ENCODE data around the gene NFS1.

DNA sequence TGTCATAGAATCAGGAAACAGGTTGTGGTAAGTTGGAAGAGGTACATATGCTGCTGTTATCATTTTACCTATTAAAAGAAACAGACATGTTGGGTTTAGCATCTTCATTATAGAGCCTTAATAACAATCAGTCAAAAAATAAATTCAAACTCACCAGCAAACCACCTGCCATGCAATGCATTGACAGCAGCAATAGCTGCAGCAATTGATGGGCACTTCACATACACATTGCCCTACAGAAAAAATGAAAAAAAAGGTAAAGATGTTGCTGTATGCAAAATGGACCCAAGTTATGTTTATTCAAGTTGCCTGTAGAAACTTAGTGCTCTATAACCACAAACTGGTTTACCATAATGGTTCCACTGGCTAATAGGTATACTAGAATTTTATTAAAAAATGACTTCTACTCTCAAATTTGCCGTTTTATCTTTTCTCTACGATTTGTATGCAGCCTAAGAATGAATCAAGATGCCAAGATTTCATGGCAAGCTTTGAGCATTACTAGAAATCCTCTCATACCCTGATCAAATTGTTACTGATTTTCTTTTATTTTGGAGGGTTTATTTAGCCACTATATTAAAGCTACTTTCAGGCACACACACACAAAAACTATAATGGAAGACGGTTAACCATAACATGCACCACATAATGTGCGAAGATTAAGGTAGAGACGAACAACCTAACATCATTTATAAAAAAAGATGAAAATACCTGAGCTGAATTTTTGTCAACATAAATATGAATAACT lies 5.5 kb upstream of the NFS1 start:
- TF ChIP-seq ELF1 (IDR thresholded peaks at IDR 0.05) = no peak
- TF ChIP-seq POLR2AphosphoS5 (IDR thresholded peaks at IDR 0.05; ENCODE audit: low read depth, low read length) = no peak
- no peak for TF ChIP-seq NRF1 (IDR thresholded peaks at IDR 0.05; ENCODE audit: low read depth, low read length)
- no peak for TF ChIP-seq REST (IDR thresholded peaks at IDR 0.05; ENCODE audit: low read depth, low read length)
- TF ChIP-seq YY1 (IDR thresholded peaks at IDR 0.05; ENCODE audit: low read depth) = no peak
- no peak for TF ChIP-seq CTCF (IDR thresholded peaks at IDR 0.05)
- no peak for TF ChIP-seq RAD21 (IDR thresholded peaks at IDR 0.05; ENCODE audit: low read length)
- TF ChIP-seq NFIC (IDR thresholded peaks at IDR 0.05; ENCODE audit: borderline replicate concordance) = no peak
